Mononuclear cell (primary cell): ENCODE measurements around the gene ADSS1. TPM values are rescaled to one million over a fixed set of nuclear protein-coding genes. Genes with fewer than 3 reads are reported as not detected.

ENCODE experiments used
- H3K27me3 ChIP-seq: 2 replicates; pipeline ENCODE4 v1.6.0; 2011; ENCODE audit warnings: low read length, control low read depth; ENCODE audit not compliant: insufficient read depth
- H3K4me1 ChIP-seq: 2 replicates; pipeline ENCODE4 v1.5.1; 2011; ENCODE audit warnings: mild to moderate bottlenecking, low read length, control low read depth; ENCODE audit not compliant: insufficient read depth
- H3K4me3 ChIP-seq: 2 replicates; pipeline ENCODE4 v1.5.1; 2011; ENCODE audit warnings: mild to moderate bottlenecking, low read length, moderate library complexity
- H3K9me3 ChIP-seq: 2 replicates; pipeline ENCODE4 v1.5.1; 2011; ENCODE audit warnings: low read depth, mild to moderate bottlenecking, control low read depth, low read length
- total RNA-seq: library from RNA; depleted of rRNA; stranded (reverse); fragments of >200 nt; gene quantifications from one replicate; pipeline ENCODE4 v1.2.3, GENCODE V29; 2012

ADSS1 gene
- total RNA-seq, 1 donor: 1.9 TPM

GRCh38 chr14:104795781-104796686 is 72.0 kb downstream of the ADSS1 start:
- Histone ChIP-seq H3K4me3 (peak overlapping the region; percentile 36), H3K4me1 (peaks cover 40% of the 10 kb centered on the region), H3K27me3 (no peaks in the 10 kb centered on the region), H3K9me3 (no peaks in the 10 kb centered on the region)

- no peaks in the 10 kb centered on the region for H3K9me3 ChIP-seq
- no peaks in the 10 kb centered on the region for H3K27me3 ChIP-seq
- no peak overlapping the region for H3K4me3 ChIP-seq
- peaks cover 46% of the 10 kb centered on the region for H3K4me1 ChIP-seq
These were observed 72.7 kb downstream of the ADSS1 start for GRCh38 chr14:104796687-104797081.

Other genes starting within 250 kb of the ADSS1 start
- gene C14orf180, start 144.5 kb upstream of the ADSS1 start, total RNA-seq: not detected
- gene TMEM179, start 119.5 kb upstream of the ADSS1 start, total RNA-seq: not detected
- gene INF2, start 34.6 kb upstream of the ADSS1 start, total RNA-seq: 21.6 TPM
- 66.9 TPM for gene SIVA1, start 28.9 kb downstream of the ADSS1 start, total RNA-seq
- 86.8 TPM for gene AKT1, start 71.5 kb downstream of the ADSS1 start, total RNA-seq
- gene ZBTB42, start 76.9 kb downstream of the ADSS1 start, total RNA-seq: 2.9 TPM
- gene CEP170B, start 141.0 kb downstream of the ADSS1 start, total RNA-seq: 1.0 TPM
- gene PLD4, start 200.7 kb downstream of the ADSS1 start, total RNA-seq: 15.3 TPM